Brain microvascular endothelial cell (primary cell): ENCODE measurements around the gene TIGAR.

ENCODE experiments used
- DNase-seq: peaks from one replicate; pipeline ENCODE4 v3.0.0-alpha.2; 2020
- H3K27ac ChIP-seq: fragments of 250-450 bp; sonication (Bioruptor Pico); 2 replicates; pipeline ENCODE4 v1.5.1; 2020; ENCODE audit warnings: mild to moderate bottlenecking, moderate library complexity
- H3K27me3 ChIP-seq: fragments of 250-450 bp; sonication (Bioruptor Pico); replicated peaks from 2 replicates; pipeline ENCODE4 v1.5.1; 2020; ENCODE audit warnings: mild to moderate bottlenecking
- H3K36me3 ChIP-seq: fragments of 250-450 bp; sonication (Bioruptor Pico); replicated peaks from 2 replicates; pipeline ENCODE4 v1.5.1; 2020; ENCODE audit warnings: mild to moderate bottlenecking
- H3K4me3 ChIP-seq: 2 replicates; pipeline ENCODE4 v1.5.1; 2011; ENCODE audit warnings: low read depth, mild to moderate bottlenecking, control low read depth, low read length, moderate library complexity
- in situ Hi-C: cut with HindIII; loops from 2 replicates; pipeline ENCODE4 v1.10.0; 2017; ENCODE audit warnings: low sequenced_read_pairs, low pct_ligation_motif_present
- TF ChIP-seq, protein P1 (sequence below): IDR thresholded peaks from 2 replicates; pipeline ENCODE4 v1.5.1; 2011; ENCODE audit warnings: low read depth, mild to moderate bottlenecking, moderate library complexity, low read length, control low read depth, inconsistent platforms; ENCODE audit errors: missing control alignments

TIGAR gene

DNA sequence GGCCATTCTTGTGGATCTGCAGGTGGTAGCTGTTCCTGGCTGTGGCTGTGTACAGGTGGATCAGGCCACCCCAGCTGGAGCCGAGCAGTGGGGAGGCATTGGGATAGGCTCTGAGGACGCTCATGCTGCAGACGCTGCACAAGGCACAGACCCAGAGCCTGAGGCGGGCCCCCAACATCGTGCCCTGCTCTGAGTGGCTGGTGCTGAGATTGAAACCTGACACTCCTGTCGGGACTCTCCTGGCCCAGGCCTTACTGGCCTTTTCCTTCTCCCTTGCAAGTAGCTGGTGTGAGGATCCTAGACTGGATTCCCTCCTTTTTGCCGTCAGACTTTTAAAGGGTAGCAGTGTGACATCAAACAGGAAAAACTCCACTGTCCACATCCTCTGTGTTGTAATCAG lies 58.4 kb downstream of the TIGAR start, which contains the start of gene FGF23:
FGF23 (minus strand) TSS at position 308 of the 400 bp plus-strand sequence; CDS start at position 178, 130 bp downstream.
- in situ Hi-C loops = no loop called here
- Histone ChIP-seq H3K27me3 (no peaks in the 10 kb centered on the region), H3K4me3 (no peak within 1 kb of the TSS), H3K27ac (no peak within 1 kb of the TSS), H3K36me3 (no peaks in the 10 kb centered on the region)
- TF ChIP-seq, protein P1, sequence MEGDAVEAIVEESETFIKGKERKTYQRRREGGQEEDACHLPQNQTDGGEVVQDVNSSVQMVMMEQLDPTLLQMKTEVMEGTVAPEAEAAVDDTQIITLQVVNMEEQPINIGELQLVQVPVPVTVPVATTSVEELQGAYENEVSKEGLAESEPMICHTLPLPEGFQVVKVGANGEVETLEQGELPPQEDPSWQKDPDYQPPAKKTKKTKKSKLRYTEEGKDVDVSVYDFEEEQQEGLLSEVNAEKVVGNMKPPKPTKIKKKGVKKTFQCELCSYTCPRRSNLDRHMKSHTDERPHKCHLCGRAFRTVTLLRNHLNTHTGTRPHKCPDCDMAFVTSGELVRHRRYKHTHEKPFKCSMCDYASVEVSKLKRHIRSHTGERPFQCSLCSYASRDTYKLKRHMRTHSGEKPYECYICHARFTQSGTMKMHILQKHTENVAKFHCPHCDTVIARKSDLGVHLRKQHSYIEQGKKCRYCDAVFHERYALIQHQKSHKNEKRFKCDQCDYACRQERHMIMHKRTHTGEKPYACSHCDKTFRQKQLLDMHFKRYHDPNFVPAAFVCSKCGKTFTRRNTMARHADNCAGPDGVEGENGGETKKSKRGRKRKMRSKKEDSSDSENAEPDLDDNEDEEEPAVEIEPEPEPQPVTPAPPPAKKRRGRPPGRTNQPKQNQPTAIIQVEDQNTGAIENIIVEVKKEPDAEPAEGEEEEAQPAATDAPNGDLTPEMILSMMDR = no peak
- DNase-seq = peak; percentile 22

DNA sequence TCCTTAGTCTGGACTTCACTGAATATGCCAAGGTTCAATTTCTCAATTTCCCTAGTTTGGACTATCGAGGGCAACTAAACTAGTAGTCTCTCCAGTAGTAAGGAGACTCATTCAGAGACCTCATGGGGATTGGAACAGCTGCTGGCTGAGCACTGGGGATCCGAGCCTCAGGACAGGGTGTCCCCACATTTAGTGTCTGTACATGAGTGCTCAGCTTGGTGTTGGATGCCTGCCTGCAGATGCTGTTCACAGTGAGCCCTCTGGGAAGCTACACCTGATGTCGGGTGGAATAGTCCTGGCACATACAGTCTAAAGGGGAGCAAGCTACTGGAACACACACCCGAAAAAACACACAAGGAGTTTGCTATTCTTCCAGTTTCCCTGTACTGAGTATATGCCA lies 59.3 kb downstream of the TIGAR start:
- TF ChIP-seq, protein P1 = no peak
- DNase-seq = no peak
- Histone ChIP-seq H3K36me3 (no peaks in the 10 kb centered on the region), H3K4me3 (no peak overlapping the region), H3K27me3 (no peaks in the 10 kb centered on the region), H3K27ac (no peak overlapping the region)
- in situ Hi-C loops = no loop called here

DNA sequence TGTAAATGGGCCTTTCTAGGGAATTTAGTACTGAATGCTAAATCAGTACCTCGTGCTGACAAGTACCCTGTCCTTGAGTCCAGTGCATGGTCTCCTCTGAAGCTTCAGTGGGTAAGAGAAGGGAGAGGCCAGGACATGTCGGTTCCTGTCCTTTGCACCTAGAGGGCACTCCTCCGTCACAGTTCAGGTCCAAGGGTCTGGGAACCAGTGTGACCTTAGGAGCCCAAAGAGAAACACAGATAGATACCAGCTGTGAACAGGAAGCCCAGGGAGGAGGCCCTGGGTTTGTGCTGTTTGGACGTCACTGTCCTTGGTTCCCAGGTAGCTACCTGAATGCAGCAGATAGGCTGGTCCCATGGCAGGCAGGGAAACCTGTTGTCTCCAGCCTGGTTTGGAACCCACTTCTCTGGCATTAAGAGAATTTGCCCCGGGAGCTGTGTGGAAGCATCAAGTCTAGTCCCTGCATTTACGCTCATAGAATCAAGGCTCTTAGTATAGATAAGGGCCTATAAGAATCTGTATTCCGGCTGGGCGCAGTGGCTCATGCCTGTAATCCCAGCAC lies 62.4 kb downstream of the TIGAR start:
- Histone ChIP-seq H3K4me3 (no peak overlapping the region), H3K27ac (no peak overlapping the region)
- in situ Hi-C loops = no loop called here

GRCh38 chr12:4386801-4387200 lies 65.8 kb downstream of the TIGAR start:
- H3K4me3 ChIP-seq = no peak overlapping the region
- H3K27ac ChIP-seq = no peak overlapping the region
- in situ Hi-C loops = no loop called here
- DNase-seq = no peak
- no peaks in the 10 kb centered on the region for H3K36me3 ChIP-seq
- TF ChIP-seq, protein P1 = no peak
- H3K27me3 ChIP-seq = no peaks in the 10 kb centered on the region

More for the DNA sequence above, 62.4 kb downstream of the TIGAR start:
- DNase-seq = no peak
- TF ChIP-seq, protein P1 = no peak
- H3K36me3 ChIP-seq = no peaks in the 10 kb centered on the region
- H3K27me3 ChIP-seq = no peaks in the 10 kb centered on the region

DNA sequence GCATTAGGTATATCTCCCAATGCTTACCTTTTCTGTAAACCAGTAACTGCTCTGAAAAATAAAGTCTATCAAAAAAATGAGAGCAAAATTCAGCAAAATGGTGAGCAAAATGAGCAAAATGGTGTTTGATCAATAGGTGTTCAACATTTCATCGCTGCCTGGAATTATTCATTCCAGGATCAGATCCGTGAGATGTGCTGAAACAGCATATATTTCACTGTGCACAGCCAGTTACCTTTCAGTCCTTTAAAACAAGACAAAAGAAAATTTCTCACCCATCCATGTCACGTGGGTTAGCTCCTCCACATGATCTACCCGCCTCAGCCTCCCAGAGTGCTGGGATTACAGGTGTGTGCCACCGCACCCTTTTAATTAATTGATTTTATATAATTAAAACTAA lies 66.6 kb downstream of the TIGAR start:
- H3K4me3 ChIP-seq = no peak overlapping the region

More for the DNA sequence above, 66.6 kb downstream of the TIGAR start:
- Histone ChIP-seq H3K27me3 (no peaks in the 10 kb centered on the region), H3K36me3 (no peaks in the 10 kb centered on the region), H3K27ac (no peak overlapping the region)
- TF ChIP-seq, protein P1 = no peak
- in situ Hi-C loops = no loop called here
- DNase-seq = no peak
